Breast epithelium (tissue), 3 donors: ENCODE data around the gene TSPAN7.

ENCODE experiments used
- POLR2A ChIP-seq: fragments of 450-650 bp; IDR thresholded peaks from one replicate; pipeline ENCODE4 v1.6.1; 2016; ENCODE audit warnings: antibody characterized with exemption, mild to moderate bottlenecking, moderate library complexity
- TF ChIP-seq, protein P1 (sequence below), 3 donors: fragments of 450-650 bp; IDR thresholded peaks; one replicate each; pipeline ENCODE4 v1.5.1; 2016 to 2017; ENCODE audit warnings: antibody characterized with exemption in 3 of 3, mild to moderate bottlenecking in 3 of 3, moderate library complexity in 3 of 3

DNA sequence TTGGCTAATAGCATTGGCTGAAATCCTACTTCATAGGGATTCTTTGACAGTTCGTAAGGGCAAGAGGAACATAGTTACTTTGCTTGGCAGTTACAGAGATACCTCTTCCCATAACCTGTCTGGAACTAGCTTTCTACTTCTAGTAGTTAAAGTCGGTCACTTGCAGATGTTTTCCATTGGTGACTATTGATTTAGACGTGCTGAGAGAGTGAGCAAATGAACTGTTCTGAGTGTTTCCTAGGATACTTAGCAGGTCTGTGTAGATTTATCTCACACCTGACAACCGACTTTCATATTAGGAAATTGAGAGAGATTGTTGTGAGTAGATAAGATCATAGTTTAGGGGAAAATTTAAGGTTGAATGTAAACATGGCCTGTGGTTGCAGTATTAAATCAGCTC is 116.8 kb downstream of the TSPAN7 start:
- TF ChIP-seq, protein P1, sequence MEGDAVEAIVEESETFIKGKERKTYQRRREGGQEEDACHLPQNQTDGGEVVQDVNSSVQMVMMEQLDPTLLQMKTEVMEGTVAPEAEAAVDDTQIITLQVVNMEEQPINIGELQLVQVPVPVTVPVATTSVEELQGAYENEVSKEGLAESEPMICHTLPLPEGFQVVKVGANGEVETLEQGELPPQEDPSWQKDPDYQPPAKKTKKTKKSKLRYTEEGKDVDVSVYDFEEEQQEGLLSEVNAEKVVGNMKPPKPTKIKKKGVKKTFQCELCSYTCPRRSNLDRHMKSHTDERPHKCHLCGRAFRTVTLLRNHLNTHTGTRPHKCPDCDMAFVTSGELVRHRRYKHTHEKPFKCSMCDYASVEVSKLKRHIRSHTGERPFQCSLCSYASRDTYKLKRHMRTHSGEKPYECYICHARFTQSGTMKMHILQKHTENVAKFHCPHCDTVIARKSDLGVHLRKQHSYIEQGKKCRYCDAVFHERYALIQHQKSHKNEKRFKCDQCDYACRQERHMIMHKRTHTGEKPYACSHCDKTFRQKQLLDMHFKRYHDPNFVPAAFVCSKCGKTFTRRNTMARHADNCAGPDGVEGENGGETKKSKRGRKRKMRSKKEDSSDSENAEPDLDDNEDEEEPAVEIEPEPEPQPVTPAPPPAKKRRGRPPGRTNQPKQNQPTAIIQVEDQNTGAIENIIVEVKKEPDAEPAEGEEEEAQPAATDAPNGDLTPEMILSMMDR (IDR thresholded peaks at IDR 0.05) = no peak
- no peak for TF ChIP-seq POLR2A
